ENCODE measurements around the gene GPRIN3. TPM values are rescaled to one million over a fixed set of nuclear protein-coding genes. Genes with fewer than 3 reads are reported as not detected.

Gene GPRIN3
- total and polyA plus RNA-seq, 2 experiments from 2014 or later, result 0.01 TPM; not detected in 1

- TF ChIP-seq EZH2 (IDR thresholded peaks at IDR 0.05; ENCODE audit: insufficient read depth, poor library complexity, severe bottlenecking) (no peak), EZH2phosphoT487 (IDR thresholded peaks at IDR 0.05; ENCODE audit: insufficient read depth, low read depth) (no peak)
- Histone ChIP-seq H3K9ac (no peak overlapping the region), H3K4me3 (no peak overlapping the region), H2AFZ (no peak overlapping the region), H3K27ac (no peak overlapping the region), H3K27me3 (replicated peaks; ENCODE audit: insufficient read depth) (0 out of 2 replicates have a peak, but pooled peaks cover 6% of the 10 kb centered on the region), H3K9me2 (ENCODE audit: insufficient read depth) (no peaks in the 10 kb centered on the region), H3K9me3 (ENCODE audit: low read depth) (no peaks in the 10 kb centered on the region), H3F3A (ENCODE audit: insufficient read depth) (no peaks in the 10 kb centered on the region), H3K36me3 (ENCODE audit: low read depth) (no peaks in the 10 kb centered on the region), H3K79me2 (ENCODE audit: insufficient read depth) (no peaks in the 10 kb centered on the region), H3K4me2 (ENCODE audit: unreplicated experiment) (no peak overlapping the region), H3K4me1 (ENCODE audit: insufficient read depth) (no peaks in the 10 kb centered on the region), H4K20me1 (ENCODE audit: insufficient read depth) (no peaks in the 10 kb centered on the region)
- in situ Hi-C loops (cut with MboI), result no loop called here
- WGBS, 2 experiments (ENCODE audit: low coverage in 1 of 2, low lambda C conversion rate in 2 of 2, missing lambda C conversion rate in 2 of 2), result 50 to 71% methylated on average over 2 of the region's 2 CpGs
- no peak for DNase-seq
Measured at GRCh38 chr4:89337681-89338080, 30.1 kb upstream of the GPRIN3 start.

- H3K4me3 ChIP-seq, result no peak overlapping the region
- no peak for TF ChIP-seq EZH2phosphoT487 (IDR thresholded peaks at IDR 0.05; ENCODE audit: insufficient read depth, low read depth)
- no peak for TF ChIP-seq EZH2 (IDR thresholded peaks at IDR 0.05; ENCODE audit: insufficient read depth, poor library complexity, severe bottlenecking)
- H3K9ac ChIP-seq, result no peak overlapping the region
- no peaks in the 10 kb centered on the region for H3K9me3 ChIP-seq (ENCODE audit: low read depth)
- H3F3A ChIP-seq (ENCODE audit: insufficient read depth), result no peaks in the 10 kb centered on the region
- H3K27ac ChIP-seq, result no peak overlapping the region
- no peaks in the 10 kb centered on the region for H3K9me2 ChIP-seq (ENCODE audit: insufficient read depth)
- no peaks in the 10 kb centered on the region for H3K36me3 ChIP-seq (ENCODE audit: low read depth)
- 22 to 35% methylated on average over 4 of the region's 4 CpGs for WGBS, 2 experiments (ENCODE audit: low coverage in 1 of 2, low lambda C conversion rate in 2 of 2, missing lambda C conversion rate in 2 of 2)
- in situ Hi-C loops (cut with MboI), result no loop called here
- no peak overlapping the region for H3K4me2 ChIP-seq (ENCODE audit: unreplicated experiment)
- H2AFZ ChIP-seq, result no peak overlapping the region
- no peaks in the 10 kb centered on the region for H3K79me2 ChIP-seq (ENCODE audit: insufficient read depth)
- H3K4me1 ChIP-seq (ENCODE audit: insufficient read depth), result no peaks in the 10 kb centered on the region
- DNase-seq, result no peak
- H4K20me1 ChIP-seq (ENCODE audit: insufficient read depth), result no peaks in the 10 kb centered on the region
- 0 out of 2 replicates have a peak, but pooled peaks cover 6% of the 10 kb centered on the region for H3K27me3 ChIP-seq (replicated peaks; ENCODE audit: insufficient read depth)
Measured at GRCh38 chr4:89336818-89337420, 29.3 kb upstream of the GPRIN3 start.

GRCh38 chr4:89334830-89335229, 27.2 kb upstream of the GPRIN3 start:
- Histone ChIP-seq H3K9me3 (ENCODE audit: low read depth) (no peaks in the 10 kb centered on the region), H2AFZ (no peak overlapping the region), H3K4me1 (ENCODE audit: insufficient read depth) (no peaks in the 10 kb centered on the region), H3K4me2 (ENCODE audit: unreplicated experiment) (no peak overlapping the region), H3K36me3 (ENCODE audit: low read depth) (no peaks in the 10 kb centered on the region), H3K27me3 (replicated peaks; ENCODE audit: insufficient read depth) (0 out of 2 replicates have a peak, but pooled peaks cover 6% of the 10 kb centered on the region), H3K9me2 (ENCODE audit: insufficient read depth) (no peaks in the 10 kb centered on the region), H3K27ac (no peak overlapping the region), H3F3A (ENCODE audit: insufficient read depth) (no peaks in the 10 kb centered on the region), H3K4me3 (no peak overlapping the region), H3K79me2 (ENCODE audit: insufficient read depth) (no peaks in the 10 kb centered on the region), H4K20me1 (ENCODE audit: insufficient read depth) (no peaks in the 10 kb centered on the region), H3K9ac (no peak overlapping the region)
- DNase-seq, result no peak
- TF ChIP-seq EZH2 (IDR thresholded peaks at IDR 0.05; ENCODE audit: insufficient read depth, poor library complexity, severe bottlenecking), result no peak
- TF ChIP-seq EZH2phosphoT487 (IDR thresholded peaks at IDR 0.05; ENCODE audit: insufficient read depth, low read depth), result no peak
- in situ Hi-C loops (cut with MboI), result no loop called here
- WGBS, 2 experiments (ENCODE audit: low coverage in 1 of 2, low lambda C conversion rate in 2 of 2, missing lambda C conversion rate in 2 of 2), result 30 to 38% methylated on average over 4 of the region's 4 CpGs

- no peak overlapping the region for H3K27ac ChIP-seq
- H3K36me3 ChIP-seq (ENCODE audit: low read depth), result no peaks in the 10 kb centered on the region
- no peak overlapping the region for H2AFZ ChIP-seq
- 0 out of 2 replicates have a peak, but pooled peaks cover 6% of the 10 kb centered on the region for H3K27me3 ChIP-seq (replicated peaks; ENCODE audit: insufficient read depth)
- no peak for DNase-seq
- H3F3A ChIP-seq (ENCODE audit: insufficient read depth), result no peaks in the 10 kb centered on the region
- no peaks in the 10 kb centered on the region for H3K79me2 ChIP-seq (ENCODE audit: insufficient read depth)
- TF ChIP-seq EZH2 (IDR thresholded peaks at IDR 0.05; ENCODE audit: insufficient read depth, poor library complexity, severe bottlenecking) (no peak), EZH2phosphoT487 (IDR thresholded peaks at IDR 0.05; ENCODE audit: insufficient read depth, low read depth) (no peak)
- H4K20me1 ChIP-seq (ENCODE audit: insufficient read depth), result no peaks in the 10 kb centered on the region
- H3K4me2 ChIP-seq (ENCODE audit: unreplicated experiment), result no peak overlapping the region
- no peaks in the 10 kb centered on the region for H3K4me1 ChIP-seq (ENCODE audit: insufficient read depth)
- H3K9me3 ChIP-seq (ENCODE audit: low read depth), result no peaks in the 10 kb centered on the region
- no peak overlapping the region for H3K9ac ChIP-seq
- H3K4me3 ChIP-seq, result no peak overlapping the region
- H3K9me2 ChIP-seq (ENCODE audit: insufficient read depth), result no peaks in the 10 kb centered on the region
- in situ Hi-C loops (cut with MboI), result no loop called here
Measured at GRCh38 chr4:89334311-89334710, 26.7 kb upstream of the GPRIN3 start.

All from GM23248 (cell line).